ENCODE measurements around the gene APOOL.

APOOL gene

GRCh38 chrX:85089321-85089840, 85.7 kb downstream of the APOOL start:
- DNase-seq = no peak

- no peak for DNase-seq
These were observed 103.7 kb downstream of the APOOL start for GRCh38 chrX:85107407-85107806.

GRCh38 chrX:85108165-85108564, 104.5 kb downstream of the APOOL start:
- no peak for DNase-seq

GRCh38 chrX:85109235-85109634, 105.6 kb downstream of the APOOL start:
- peak; percentile 19 for DNase-seq

- peak; percentile 32 for DNase-seq
These were observed 107.7 kb downstream of the APOOL start for GRCh38 chrX:85111347-85111746.

DNA sequence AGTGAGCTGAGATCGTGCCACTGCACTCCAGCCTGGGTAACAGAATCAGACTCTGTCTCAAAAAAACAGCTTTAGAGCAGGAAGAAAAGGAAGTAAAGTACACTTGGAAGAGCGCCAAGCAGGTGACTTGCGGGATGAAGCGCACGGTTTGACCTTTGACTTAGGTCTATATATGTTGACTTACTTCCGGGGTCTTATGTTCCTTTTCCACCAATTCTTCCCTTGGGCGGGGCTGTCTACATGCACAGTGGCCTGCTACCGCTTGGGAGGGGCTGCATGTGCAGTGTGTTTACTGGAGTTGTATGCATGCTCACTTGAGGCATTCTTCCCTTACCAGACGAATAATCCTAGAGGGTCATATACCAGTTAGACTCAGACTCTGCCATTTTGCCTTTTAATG, 108.6 kb downstream of the APOOL start:
- no peak for DNase-seq

- no peak for DNase-seq
These were observed 110.1 kb downstream of the APOOL start for GRCh38 chrX:85113746-85114145.

GRCh38 chrX:85114171-85114570, 110.5 kb downstream of the APOOL start:
- DNase-seq = no peak

DNA sequence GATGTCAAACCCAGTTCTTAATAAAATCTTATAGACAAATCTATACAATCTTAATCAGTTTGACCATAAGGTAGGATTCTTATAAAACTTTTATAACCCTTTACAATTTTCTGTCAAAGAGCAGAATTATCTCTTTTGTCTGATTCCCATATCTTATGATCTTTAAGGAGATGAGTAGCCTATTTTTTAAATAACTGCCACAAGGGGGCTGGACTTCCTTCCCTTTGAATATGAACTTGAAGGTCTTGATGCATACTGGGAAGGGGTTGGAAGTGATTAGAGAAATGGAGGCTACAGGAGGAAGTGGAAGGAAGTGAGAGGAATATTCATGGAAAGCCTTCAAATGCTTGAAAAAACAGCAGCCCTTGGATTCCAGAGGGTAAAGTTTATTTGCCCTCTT, 111.1 kb downstream of the APOOL start:
- DNase-seq = no peak

GRCh38 chrX:85115252-85115651, 111.6 kb downstream of the APOOL start:
- no peak for DNase-seq

GRCh38 chrX:85136409-85136808, 132.7 kb downstream of the APOOL start:
- no peak for DNase-seq

GRCh38 chrX:85139422-85139821, 135.7 kb downstream of the APOOL start:
- no peak for DNase-seq

- no peak for DNase-seq
These were observed 137.3 kb downstream of the APOOL start for GRCh38 chrX:85140964-85141363.
